ENCODE data around the gene TMEM150A.

- TF ChIP-seq, protein P1, sequence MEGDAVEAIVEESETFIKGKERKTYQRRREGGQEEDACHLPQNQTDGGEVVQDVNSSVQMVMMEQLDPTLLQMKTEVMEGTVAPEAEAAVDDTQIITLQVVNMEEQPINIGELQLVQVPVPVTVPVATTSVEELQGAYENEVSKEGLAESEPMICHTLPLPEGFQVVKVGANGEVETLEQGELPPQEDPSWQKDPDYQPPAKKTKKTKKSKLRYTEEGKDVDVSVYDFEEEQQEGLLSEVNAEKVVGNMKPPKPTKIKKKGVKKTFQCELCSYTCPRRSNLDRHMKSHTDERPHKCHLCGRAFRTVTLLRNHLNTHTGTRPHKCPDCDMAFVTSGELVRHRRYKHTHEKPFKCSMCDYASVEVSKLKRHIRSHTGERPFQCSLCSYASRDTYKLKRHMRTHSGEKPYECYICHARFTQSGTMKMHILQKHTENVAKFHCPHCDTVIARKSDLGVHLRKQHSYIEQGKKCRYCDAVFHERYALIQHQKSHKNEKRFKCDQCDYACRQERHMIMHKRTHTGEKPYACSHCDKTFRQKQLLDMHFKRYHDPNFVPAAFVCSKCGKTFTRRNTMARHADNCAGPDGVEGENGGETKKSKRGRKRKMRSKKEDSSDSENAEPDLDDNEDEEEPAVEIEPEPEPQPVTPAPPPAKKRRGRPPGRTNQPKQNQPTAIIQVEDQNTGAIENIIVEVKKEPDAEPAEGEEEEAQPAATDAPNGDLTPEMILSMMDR (IDR thresholded peaks at IDR 0.05) = no peak
- no peak for TF ChIP-seq POLR2A (IDR thresholded peaks at IDR 0.05)
Measured at GRCh38 chr2:85564144-85564563, 38.3 kb downstream of the TMEM150A start.

Measured in body of pancreas (tissue), 4 donors.